GM12878 (cell line): ENCODE measurements around the gene TYW3. TPM values are rescaled to one million over a fixed set of nuclear protein-coding genes. Genes with fewer than 3 reads are reported as not detected.

Experiments used
- ATAC-seq: fragments of 200-7000 bp; cut with Tn5 transposase; 3 replicates; pipeline ENCODE4 v1.9.1; 2020; ENCODE audit warnings: mild to moderate bottlenecking, moderate library complexity
- BruUV-seq: library from RNA; stranded (reverse); fragments of 400-500 nt; replicated peaks from 2 replicates; lab custom pipeline; 2021; lab: Mats Ljungman, UMichigan
- CTCF ChIA-PET: fragments of 300-600 bp; sonication (Branson Sonifier 250); formaldehyde crosslinking; extraction: SDS; loops from one replicate; lab custom pipeline; 2021; ENCODE audit warnings: inconsistent platforms; lab: Yijun Ruan, JAX
- POLR2A ChIA-PET: fragments of 350-600 bp; formaldehyde crosslinking; extraction: SDS; loops from one replicate; lab custom pipeline; 2021; ENCODE audit warnings: inconsistent platforms; lab: Charles Lee
- RAD21 ChIA-PET: fragments of 300-600 bp; sonication (Branson Sonifier 250); formaldehyde crosslinking; loops from one replicate; lab custom pipeline; 2023; ENCODE audit warnings: antibody characterized with exemption; ENCODE audit not compliant: unreplicated experiment; lab: Charles Lee
- SMC1A ChIA-PET: fragments of 300-600 bp; sonication (Branson Sonifier 250); formaldehyde crosslinking; loops from one replicate; lab custom pipeline; 2023; ENCODE audit not compliant: unreplicated experiment, uncharacterized antibody; lab: Charles Lee
- DNase-seq: peaks from one replicate; pipeline ENCODE4 v3.0.0-alpha.2; 2011; ENCODE audit warnings: low read depth, low spot score
- FAIRE-seq: peaks from 3 replicates; lab custom pipeline; 2011; peaks lifted over from hg19 to GRCh38; lab: Jason Lieb, UNC
- H2AFZ ChIP-seq: 2 replicates; pipeline ENCODE4 v1.6.0; 2011; ENCODE audit warnings: low read depth, low read length, control low read depth; ENCODE audit not compliant: control insufficient read depth
- H3K27ac ChIP-seq: 2 replicates; pipeline ENCODE4 v1.5.1; 2011; ENCODE audit warnings: control low read depth; ENCODE audit not compliant: control insufficient read depth, insufficient read depth
- H3K27me3 ChIP-seq, 2 experiments: replicated peaks in 1 of 2; 2 replicates each; pipeline versions ENCODE4 v1.6.0 to v1.6.1; 2011; ENCODE audit warnings: low read length in 1 of 2; ENCODE audit not compliant: control insufficient read depth in 2 of 2, insufficient read depth in 2 of 2
- H3K36me3 ChIP-seq, 2 experiments: 2 replicates each; pipeline ENCODE4 v1.5.1; 2011; ENCODE audit warnings: low read length in 1 of 2; ENCODE audit not compliant: control insufficient read depth in 2 of 2, insufficient read depth in 2 of 2
- H3K4me1 ChIP-seq: 2 replicates; pipeline ENCODE4 v1.6.1; 2011; ENCODE audit warnings: mild to moderate bottlenecking, low read length, moderate library complexity, mixed read lengths; ENCODE audit not compliant: control insufficient read depth, insufficient read depth
- H3K4me2 ChIP-seq: 2 replicates; pipeline ENCODE4 v1.6.0; 2011; ENCODE audit warnings: control low read depth; ENCODE audit not compliant: control insufficient read depth, insufficient read depth
- H3K4me3 ChIP-seq: fragments of 200-600 bp; sonication (generic); 2 replicates; pipeline ENCODE4 v1.5.1; 2016
- H3K79me2 ChIP-seq: 2 replicates; pipeline ENCODE4 v1.6.0; 2011; ENCODE audit warnings: low read length; ENCODE audit not compliant: control insufficient read depth, insufficient read depth
- H3K9ac ChIP-seq: 2 replicates; pipeline ENCODE4 v1.8.0; 2011; ENCODE audit warnings: low read length, control low read depth, mixed read lengths; ENCODE audit not compliant: control insufficient read depth, insufficient read depth
- H3K9me3 ChIP-seq: replicated peaks from 3 replicates; pipeline ENCODE4 v1.5.1; 2011; ENCODE audit warnings: mild to moderate bottlenecking, low read length; ENCODE audit not compliant: control insufficient read depth, insufficient read depth
- H4K20me1 ChIP-seq: 2 replicates; pipeline ENCODE4 v1.6.0; 2011; ENCODE audit not compliant: control insufficient read depth, insufficient read depth
- ATF7 ChIP-seq: fragments of 450-650 bp; IDR thresholded peaks from 2 replicates; pipeline ENCODE4 v1.6.1; 2016; ENCODE audit warnings: low read depth, mild to moderate bottlenecking
- BRCA1 ChIP-seq: IDR thresholded peaks from 2 replicates; pipeline ENCODE4 v1.6.1; 2011; ENCODE audit warnings: low read depth, low read length, improper control_type of control experiment
- CREM ChIP-seq: IDR thresholded peaks from 2 replicates; pipeline ENCODE4 v1.6.1; 2014; ENCODE audit warnings: antibody characterized with exemption, low read depth
- HCFC1 ChIP-seq: fragments of 150-350 bp; IDR thresholded peaks from 2 replicates; pipeline ENCODE4 v1.6.1; 2014; ENCODE audit warnings: low read length
- HDGF ChIP-seq: fragments of 450-650 bp; IDR thresholded peaks from 2 replicates; pipeline ENCODE4 v1.6.1; 2016; ENCODE audit warnings: antibody characterized with exemption
- IRF4 ChIP-seq: IDR thresholded peaks from 2 replicates; pipeline ENCODE4 v1.6.1; 2011; ENCODE audit warnings: low read depth, low read length
- KLF5 ChIP-seq: fragments of 450-650 bp; IDR thresholded peaks from 2 replicates; pipeline ENCODE4 v1.6.1; 2014; ENCODE audit warnings: mild to moderate bottlenecking; ENCODE audit not compliant: partially characterized antibody
- MAX ChIP-seq: IDR thresholded peaks from 2 replicates; pipeline ENCODE4 v1.6.1; 2012; ENCODE audit warnings: low read depth, low read length, improper control_type of control experiment
- NBN ChIP-seq: fragments of 450-650 bp; IDR thresholded peaks from 2 replicates; pipeline ENCODE4 v1.6.1; 2016
- NKRF ChIP-seq: fragments of 450-650 bp; conservative IDR thresholded peaks from 2 replicates; pipeline ENCODE4 v1.6.1; 2017; ENCODE audit warnings: mild to moderate bottlenecking, moderate library complexity
- RCOR1 ChIP-seq: conservative IDR thresholded peaks from 2 replicates; pipeline ENCODE4 v1.6.1; 2012; ENCODE audit warnings: low read depth, low read length, improper control_type of control experiment
- REST ChIP-seq: IDR thresholded peaks from 2 replicates; pipeline ENCODE4 v1.6.1; 2012; ENCODE audit warnings: mild to moderate bottlenecking, low read depth, low read length
- RUNX3 ChIP-seq: IDR thresholded peaks from 2 replicates; pipeline ENCODE4 v1.6.1; 2012; ENCODE audit warnings: low read length, inconsistent platforms
- SMARCA5 ChIP-seq: fragments of 450-650 bp; IDR thresholded peaks from 2 replicates; pipeline ENCODE4 v1.6.1; 2017; ENCODE audit warnings: mild to moderate bottlenecking
- SREBF2 ChIP-seq: IDR thresholded peaks from 2 replicates; pipeline ENCODE4 v1.6.1; 2012; ENCODE audit warnings: mild to moderate bottlenecking, low read length
- ZBTB33 ChIP-seq: fragments of 450-650 bp; IDR thresholded peaks from 2 replicates; pipeline ENCODE4 v1.6.1; 2017; ENCODE audit warnings: mild to moderate bottlenecking
- WGBS: methylation state at CpG from one replicate; pipeline ENCODE4 v1.1.6; 2016; ENCODE audit warnings: low lambda C conversion rate; ENCODE audit not compliant: insufficient replicate concordance, insufficient coverage; ENCODE audit errors: missing lambda C conversion rate; 5-methylcytosine and 5-hydroxymethylcytosine counted together
- in situ Hi-C: fragments of 300-500 bp; cut with MboI; formaldehyde crosslinking; loops from 9 replicates; pipeline ENCODE4 v1.14.3; 2018; ENCODE audit warnings: mixed read lengths
- intact Hi-C: fragments of 100-400 bp; cut with micrococcal nuclease; formaldehyde crosslinking; loops from one replicate; pipeline ENCODE4 v1.14.2; 2022; ENCODE audit not compliant: unreplicated experiment
- polyA plus RNA-seq, 11 experiments: library from polyadenylated mRNA; depleted of rRNA in 4 of 11; unstranded in 6 of 11; stranded (reverse) in 5 of 11; fragments of >200 nt; fragmentation: Nextera tagmentation in 4 of 11; fragmentation: Illumina TruSeq in 1 of 11; extraction: Ambion mirVana in 4 of 11; extraction: Trizol in 1 of 11; gene quantifications; 1 replicate in 1 of 11; 2 replicates in 10 of 11; pipeline versions ENCODE4 v1.2.1 to v1.2.3, GENCODE V29; 2011 to 2016; ENCODE audit warnings: inconsistent platforms in 2 of 11, missing spikeins in 2 of 11, low read depth in 1 of 11
- total RNA-seq, 4 experiments: library from RNA; depleted of rRNA in 3 of 4; stranded (reverse); fragments of >200 nt in 3 of 4; fragmentation: Illumina TruSeq in 1 of 4; extraction: Trizol in 1 of 4; gene quantifications; 2 replicates each; pipeline versions ENCODE4 v1.2.1 to v1.2.3, GENCODE V29; 2013 to 2021

TYW3 gene
- total and polyA plus RNA-seq, 10 of the 15 experiments (the other 5 are each of a cell fraction or from before 2014, with no cell fraction given) = 18.6 to 54.4 (median 32.8) TPM

- no peak for TF ChIP-seq REST
- peak; percentile 17; the same call in 1 of the 2 replicates for TF ChIP-seq CREM
- TF ChIP-seq BRCA1 = no peak
- no peak for TF ChIP-seq NBN
- TF ChIP-seq ATF7 = peak; percentile 55
- no peak for TF ChIP-seq ZBTB33
These were observed 18.3 kb upstream of the TYW3 start (continued) for GRCh38 chr1:74714429-74715235.

GRCh38 chr1:74715236-74715502, 17.8 kb upstream of the TYW3 start:
- no peak overlapping the region for H2AFZ ChIP-seq
- no peak overlapping the region for H3K4me3 ChIP-seq
- no peak for FAIRE-seq
- no peaks in the 10 kb centered on the region; the same call in none of the 2 replicates for H3K79me2 ChIP-seq
- H3K36me3 ChIP-seq = peaks cover 4 to 21% of the 10 kb centered on the region in 2 experiments; a peak in 3 of 4 replicates
- SMC1A ChIA-PET = interaction anchor here (0.7 to 5.3 kb wide), 6 partner anchors 9 to 34 kb away, joined by 3 to 77 read pairs (median 12); partner anchors contain the start of genes CRYZ and TYW3
- DNase-seq = no peak
- POLR2A ChIA-PET = interaction anchor here (1.5 to 3.9 kb wide), 2 partner anchors 17 to 34 kb away, joined by 5 to 35 read pairs; partner anchors contain the start of genes CRYZ and TYW3
- H3K4me1 ChIP-seq = peaks cover 26% of the 10 kb centered on the region
- 65% methylated on average over 1 of the region's 1 CpG for WGBS
- no peaks in the 10 kb centered on the region for H3K27me3 ChIP-seq
- intact Hi-C loops = no loop called here
- H3K27ac ChIP-seq = peak overlapping the region; percentile 57
- in situ Hi-C loops = no loop called here
- no peaks in the 10 kb centered on the region for H4K20me1 ChIP-seq
- H3K9ac ChIP-seq = no peak overlapping the region
- H3K4me2 ChIP-seq = no peak overlapping the region
- no TSS peak for BruUV-seq
- no peaks in the 10 kb centered on the region for H3K9me3 ChIP-seq
- CTCF ChIA-PET = interaction anchor here (1.0 to 5.7 kb wide), 8 partner anchors 8 to 61 kb away, joined by 4 to 56 read pairs (median 4); partner anchors contain the start of genes CRYZ and TYW3
- ATAC-seq = peak; percentile 41
- RAD21 ChIA-PET = interaction anchor here (3.2 to 5.6 kb wide), 3 partner anchors 12 to 33 kb away, joined by 18 to 67 read pairs (median 23); partner anchors contain the start of genes CRYZ and TYW3
- TF ChIP-seq KLF5 (no peak), RUNX3 (no peak), IRF4 (no peak), MAX (no peak), NKRF (no peak), SMARCA5 (no peak), HDGF (no peak), SREBF2 (no peak), HCFC1 (no peak), RCOR1 (no peak)
